ACC112 (cell line): ENCODE measurements around the gene STX16.
A peak's percentile ranks its signal among the peaks of the same experiment; 100 is the strongest.

ENCODE experiments used
- H2AFZ ChIP-seq: fragments of 200-600 bp; sonication (generic); one replicate; pipeline ENCODE4 v1.6.0; 2017; ENCODE audit warnings: antibody characterized with exemption, low read length; ENCODE audit not compliant: unreplicated experiment
- H3K27ac ChIP-seq: fragments of 200-600 bp; sonication (generic); 2 replicates; pipeline ENCODE4 v1.5.1; 2014; ENCODE audit warnings: low read depth, mild to moderate bottlenecking, antibody characterized with exemption, low read length, moderate library complexity
- H3K27me3 ChIP-seq: fragments of 200-600 bp; sonication (generic); 2 replicates; pipeline ENCODE4 v1.6.1; 2014; ENCODE audit warnings: mild to moderate bottlenecking, antibody characterized with exemption, low read length, moderate library complexity, mixed read lengths; ENCODE audit not compliant: insufficient read depth
- H3K36me3 ChIP-seq: fragments of 200-600 bp; sonication (generic); 2 replicates; pipeline ENCODE4 v1.6.1; 2016; ENCODE audit warnings: mild to moderate bottlenecking, antibody characterized with exemption, low read length, moderate library complexity, mixed read lengths; ENCODE audit not compliant: insufficient read depth
- H3K4me1 ChIP-seq: fragments of 200-600 bp; sonication (generic); one replicate; pipeline ENCODE4 v1.6.1; 2016; ENCODE audit warnings: low read length, mixed read lengths; ENCODE audit not compliant: insufficient read depth, unreplicated experiment, control insufficient read depth
- H3K4me3 ChIP-seq: fragments of 200-600 bp; sonication (generic); 2 replicates; pipeline ENCODE4 v1.5.1; 2014; ENCODE audit warnings: mild to moderate bottlenecking, low read depth, low read length
- H3K79me2 ChIP-seq: fragments of 200-600 bp; sonication (generic); one replicate; pipeline ENCODE4 v1.6.0; 2016; ENCODE audit warnings: low read length; ENCODE audit not compliant: control insufficient read depth, unreplicated experiment, insufficient read depth

Gene STX16

DNA sequence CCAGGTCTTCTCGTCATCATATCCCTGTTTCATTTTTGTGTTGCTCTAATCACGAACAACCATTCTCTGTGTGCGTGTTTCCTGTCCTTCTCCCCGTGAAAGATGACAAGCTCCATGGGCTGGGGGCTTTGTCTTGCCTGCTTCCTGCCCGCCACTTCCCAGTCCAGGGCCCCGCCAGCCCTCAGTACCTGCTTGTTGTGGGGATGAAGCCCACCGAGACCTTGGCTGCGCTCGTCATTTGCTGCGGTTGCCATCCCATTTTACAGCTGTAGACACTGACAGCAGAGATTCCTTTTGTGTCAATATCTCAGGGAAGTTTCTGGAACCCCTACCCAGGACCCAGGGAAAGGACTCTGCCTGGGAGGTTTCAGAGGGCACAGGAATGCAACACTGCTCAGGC, 40.3 kb upstream of the STX16 start:
- Histone ChIP-seq H3K27me3 (no peaks in the 10 kb centered on the region), H3K4me1 (peaks cover 6% of the 10 kb centered on the region), H3K4me3 (no peak overlapping the region), H3K79me2 (no peaks in the 10 kb centered on the region), H2AFZ (no peak overlapping the region), H3K36me3 (no peaks in the 10 kb centered on the region), H3K27ac (no peak overlapping the region)

- Histone ChIP-seq H3K36me3 (no peaks in the 10 kb centered on the region), H3K27ac (no peak overlapping the region), H3K4me1 (peaks cover 6% of the 10 kb centered on the region), H3K79me2 (no peaks in the 10 kb centered on the region), H2AFZ (no peak overlapping the region), H3K27me3 (no peaks in the 10 kb centered on the region), H3K4me3 (no peak overlapping the region)
These were observed 39.6 kb upstream of the STX16 start for GRCh38 chr20:58611236-58612030.

DNA sequence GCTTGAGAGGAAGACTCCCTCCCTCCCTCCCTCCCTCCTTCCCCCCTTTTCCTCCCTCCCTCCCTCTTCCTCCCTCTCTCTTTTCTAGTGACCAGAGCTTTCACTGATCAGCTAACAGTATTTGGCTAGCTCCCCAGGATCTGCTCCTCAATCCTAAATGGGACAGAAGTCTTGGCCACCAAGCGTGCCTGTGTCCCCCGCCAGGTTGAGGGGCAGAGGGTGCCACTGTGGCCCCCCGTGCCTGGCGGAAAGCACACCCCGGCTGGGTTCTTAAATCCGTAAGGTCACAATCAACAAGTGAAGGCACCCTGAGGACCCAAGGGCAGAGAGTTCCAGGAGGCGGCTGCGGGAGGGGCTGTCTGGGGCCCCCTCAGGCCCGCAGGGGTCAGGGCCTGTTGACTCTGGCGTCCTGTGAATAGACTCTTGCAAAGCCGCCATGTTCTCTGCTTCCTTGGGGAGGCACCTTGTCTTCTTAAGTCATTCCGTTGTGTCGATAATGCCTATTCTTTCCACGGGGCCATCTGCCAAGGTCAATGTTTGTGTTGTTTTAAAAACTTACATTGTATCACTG, 38.9 kb upstream of the STX16 start:
- Histone ChIP-seq H3K27ac (no peak overlapping the region), H3K79me2 (no peaks in the 10 kb centered on the region), H3K27me3 (no peaks in the 10 kb centered on the region), H3K36me3 (no peaks in the 10 kb centered on the region), H3K4me1 (peaks cover 6% of the 10 kb centered on the region), H2AFZ (no peak overlapping the region), H3K4me3 (no peak overlapping the region)

DNA sequence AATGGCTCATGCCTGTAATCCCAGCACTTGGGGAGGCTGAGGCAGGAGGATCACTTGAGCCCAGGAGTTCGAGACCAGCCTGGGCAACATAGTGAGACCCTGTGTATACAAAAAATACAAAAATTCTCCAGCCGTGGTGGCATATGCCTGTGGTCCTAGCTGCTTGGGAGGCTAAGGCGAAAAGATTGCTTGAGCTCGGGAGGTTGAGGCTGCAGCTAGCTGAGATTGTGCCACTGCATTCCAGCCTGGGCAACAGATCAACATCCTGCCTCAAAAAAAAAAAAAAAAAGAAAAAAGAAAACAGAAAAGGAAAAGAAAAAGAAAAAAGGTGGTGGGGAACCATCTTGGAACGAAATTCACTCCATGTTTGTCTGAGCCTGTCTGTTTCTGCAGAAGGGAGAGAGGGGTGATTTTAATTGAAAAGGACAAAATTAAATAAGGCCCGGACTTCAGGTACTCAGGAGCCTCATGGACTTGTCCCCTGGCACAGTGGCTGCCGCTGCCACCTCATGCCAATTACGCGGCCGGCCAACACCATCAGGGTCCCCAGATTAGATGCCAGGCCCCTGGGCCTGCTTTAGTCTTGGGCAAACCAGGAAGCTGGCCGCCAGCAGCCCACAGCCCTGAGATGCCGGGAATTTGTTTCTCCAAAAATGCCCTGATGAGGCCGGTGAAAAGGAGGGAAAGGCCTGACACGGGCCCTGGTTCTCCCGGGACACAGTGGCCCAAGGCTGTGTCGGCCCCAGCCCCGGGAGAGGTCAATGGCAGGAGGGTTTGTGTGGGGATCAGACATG, 37.8 kb upstream of the STX16 start:
- no peaks in the 10 kb centered on the region for H3K36me3 ChIP-seq
- peaks cover 6% of the 10 kb centered on the region for H3K4me1 ChIP-seq
- H3K27ac ChIP-seq, result no peak overlapping the region
- H3K4me3 ChIP-seq, result no peak overlapping the region
- no peaks in the 10 kb centered on the region for H3K27me3 ChIP-seq
- H2AFZ ChIP-seq, result no peak overlapping the region
- no peaks in the 10 kb centered on the region for H3K79me2 ChIP-seq

GRCh38 chr20:58614366-58614765, 36.7 kb upstream of the STX16 start:
- Histone ChIP-seq H3K27me3 (no peaks in the 10 kb centered on the region), H3K36me3 (no peaks in the 10 kb centered on the region), H3K4me3 (no peak overlapping the region)

DNA sequence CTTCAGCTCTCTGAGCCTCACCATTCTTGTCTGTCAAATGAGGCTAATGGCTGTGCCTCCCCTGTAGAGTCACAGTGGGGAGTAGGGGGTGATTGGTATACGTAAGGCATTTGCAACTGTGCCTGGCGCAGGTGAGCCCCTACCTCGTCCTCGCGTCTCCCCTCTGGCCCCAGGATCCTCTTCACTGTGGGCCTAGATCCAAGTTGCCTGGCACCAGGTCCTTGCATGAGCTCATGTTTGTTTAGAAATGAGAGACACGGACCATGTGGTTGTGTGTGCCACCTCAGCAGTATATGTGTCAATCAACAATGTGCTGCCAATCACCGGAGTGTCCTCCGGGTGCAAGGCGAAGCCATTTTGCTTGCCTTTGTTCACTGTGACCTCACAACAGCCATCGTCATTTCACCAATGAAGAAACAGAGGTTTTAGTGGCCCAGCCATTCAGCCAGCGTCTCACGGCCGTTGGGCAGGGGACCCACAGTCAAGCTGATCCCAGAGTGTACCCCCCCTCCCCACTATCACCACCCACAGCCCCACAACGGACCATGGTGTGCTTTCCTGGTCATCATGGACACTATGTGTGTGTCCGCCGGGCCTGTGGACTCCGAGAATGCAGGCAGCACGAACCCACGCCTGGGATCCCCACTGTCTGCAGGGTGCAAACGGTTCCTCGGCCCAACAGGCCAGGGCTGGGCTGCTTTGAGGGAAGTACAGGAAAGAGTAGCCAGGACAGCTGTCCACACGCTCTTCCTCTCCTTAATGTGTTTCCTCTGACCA, 35.9 kb upstream of the STX16 start:
- Histone ChIP-seq H3K79me2 (no peaks in the 10 kb centered on the region), H3K27ac (no peak overlapping the region), H3K27me3 (no peaks in the 10 kb centered on the region), H3K36me3 (no peaks in the 10 kb centered on the region), H3K4me1 (peaks cover 6% of the 10 kb centered on the region), H3K4me3 (no peak overlapping the region), H2AFZ (no peak overlapping the region)

More at GRCh38 chr20:58614366-58614765, 36.7 kb upstream of the STX16 start:
- Histone ChIP-seq H2AFZ (no peak overlapping the region), H3K79me2 (no peaks in the 10 kb centered on the region), H3K4me1 (peaks cover 6% of the 10 kb centered on the region), H3K27ac (no peak overlapping the region)

- Histone ChIP-seq H2AFZ (no peak overlapping the region), H3K4me1 (peaks cover 6% of the 10 kb centered on the region), H3K27ac (no peak overlapping the region), H3K79me2 (no peaks in the 10 kb centered on the region), H3K27me3 (no peaks in the 10 kb centered on the region), H3K36me3 (no peaks in the 10 kb centered on the region), H3K4me3 (no peak overlapping the region)
These were observed 34.7 kb upstream of the STX16 start for GRCh38 chr20:58616411-58616810.

GRCh38 chr20:58617158-58617557, 33.9 kb upstream of the STX16 start:
- H3K36me3 ChIP-seq, result no peaks in the 10 kb centered on the region
- no peaks in the 10 kb centered on the region for H3K27me3 ChIP-seq
- no peaks in the 10 kb centered on the region for H3K79me2 ChIP-seq
- no peak overlapping the region for H2AFZ ChIP-seq
- peaks cover 5% of the 10 kb centered on the region for H3K4me1 ChIP-seq
- H3K4me3 ChIP-seq, result no peak overlapping the region
- H3K27ac ChIP-seq, result no peak overlapping the region

DNA sequence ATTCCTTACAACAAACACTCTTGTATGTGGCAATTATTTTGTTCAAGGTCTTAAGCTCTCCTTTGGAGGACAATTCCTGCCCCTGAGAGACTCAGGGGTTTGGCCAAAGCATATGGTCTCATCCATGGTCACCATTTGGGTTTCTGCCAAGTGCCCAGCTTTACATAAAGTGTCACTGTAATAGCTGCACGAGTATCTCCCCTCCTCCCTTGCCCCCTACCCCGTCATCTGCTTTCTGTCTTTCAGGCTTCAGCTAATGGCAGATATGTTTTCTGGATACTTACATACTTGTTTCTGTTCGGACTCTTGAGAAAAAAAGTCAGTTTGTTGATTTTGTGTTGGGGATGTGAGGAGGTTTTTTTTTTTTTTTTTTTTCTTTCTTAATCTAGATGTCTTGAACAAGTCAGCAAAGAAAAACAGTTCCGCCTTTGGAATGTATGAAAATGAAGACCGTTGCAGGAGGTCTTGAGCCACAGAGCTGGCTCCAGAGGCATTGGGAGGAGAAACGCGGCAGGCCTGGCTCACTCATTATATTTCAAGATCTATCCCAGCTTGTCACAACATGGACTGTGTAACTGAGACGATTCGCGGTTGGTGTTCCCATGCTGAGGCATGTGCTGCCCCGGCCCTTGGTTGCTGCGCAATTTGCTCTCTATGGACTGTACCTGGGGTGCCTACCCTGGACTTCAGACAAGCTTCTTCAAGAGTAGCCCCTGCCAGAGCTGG, 32.6 kb upstream of the STX16 start:
- Histone ChIP-seq H3K4me3 (0 out of 2 replicates have a peak overlapping the region, but pooled peaks have one; percentile 6), H3K79me2 (no peaks in the 10 kb centered on the region), H3K4me1 (peaks cover 3% of the 10 kb centered on the region), H2AFZ (peak overlapping the region; percentile 32), H3K27me3 (no peaks in the 10 kb centered on the region), H3K27ac (no peak overlapping the region), H3K36me3 (no peaks in the 10 kb centered on the region)
